HG03469 (cell line): ENCODE measurements around the gene ABTB2.
"Not testable (repeated sequence)": the region's sequence is repeated elsewhere in the genome, so short reads cannot be mapped to it uniquely, and the experiment has no call there.

Experiments
- ATAC-seq: cut with Tn5 transposase; IDR thresholded peaks from one replicate; pipeline ENCODE4 v1.9.1; 2021; ENCODE audit warnings: mild to moderate bottlenecking, moderate library complexity, moderate number of reproducible peaks; ENCODE audit not compliant: unreplicated experiment

The ABTB2 gene

GRCh38 chr11:34197256-34197655 is 160.6 kb downstream of the ABTB2 start:
- ATAC-seq = no peak

GRCh38 chr11:34194576-34195335 is 163.1 kb downstream of the ABTB2 start:
- ATAC-seq = no peak

GRCh38 chr11:34192481-34193401 is 165.1 kb downstream of the ABTB2 start:
- ATAC-seq = no peak

GRCh38 chr11:34191578-34191977 is 166.2 kb downstream of the ABTB2 start:
- ATAC-seq = no peak

GRCh38 chr11:34190192-34191139 is 167.3 kb downstream of the ABTB2 start:
- no peak for ATAC-seq

GRCh38 chr11:34189191-34189590 is 168.6 kb downstream of the ABTB2 start:
- no peak for ATAC-seq

GRCh38 chr11:34188181-34188580 is 169.6 kb downstream of the ABTB2 start:
- ATAC-seq = no peak

GRCh38 chr11:34185926-34186841 is 171.6 kb downstream of the ABTB2 start:
- no peak for ATAC-seq

- no peak for ATAC-seq
These were observed 173.2 kb downstream of the ABTB2 start for GRCh38 chr11:34184505-34185015.

GRCh38 chr11:34183848-34184391 is 173.9 kb downstream of the ABTB2 start:
- ATAC-seq = no peak

- ATAC-seq = no peak
These were observed 174.7 kb downstream of the ABTB2 start for GRCh38 chr11:34182921-34183685.

GRCh38 chr11:34182425-34182824 is 175.4 kb downstream of the ABTB2 start:
- no peak for ATAC-seq

GRCh38 chr11:34181856-34182405 is 175.9 kb downstream of the ABTB2 start:
- no peak for ATAC-seq

GRCh38 chr11:34181251-34181650 is 176.6 kb downstream of the ABTB2 start:
- ATAC-seq = no peak

- not testable (repeated sequence) for ATAC-seq
These were observed 177.0 kb downstream of the ABTB2 start for GRCh38 chr11:34180814-34181165.

GRCh38 chr11:34180040-34180813 is 177.6 kb downstream of the ABTB2 start:
- no peak for ATAC-seq

- no peak for ATAC-seq
These were observed 178.7 kb downstream of the ABTB2 start for GRCh38 chr11:34179026-34179675.
